PFSK-1 (cell line): ENCODE data around the gene MRPL18.

Experiments
- FOXP2 ChIP-seq: optimal IDR thresholded peaks from 2 replicates; pipeline ENCODE3; 2011; ENCODE audit warnings: borderline replicate concordance, control low read depth, inconsistent platforms; ENCODE audit not compliant: insufficient read depth; ENCODE audit errors: extremely low read length, extremely low read depth
- POLR2AphosphoS5 ChIP-seq: IDR thresholded peaks from 2 replicates; pipeline ENCODE4 v1.6.1; 2012; ENCODE audit warnings: low read depth, mild to moderate bottlenecking, control low read depth, low read length, moderate library complexity
- REST ChIP-seq, 2 experiments: IDR thresholded peaks; 2 replicates each; pipeline versions ENCODE4 v1.6.1 to v1.8.0; 2011 to 2012; ENCODE audit warnings: low read depth in 2 of 2, low read length in 2 of 2, control low read depth in 1 of 2, inconsistent platforms in 1 of 2, mild to moderate bottlenecking in 1 of 2, moderate library complexity in 1 of 2; ENCODE audit not compliant: insufficient read depth in 1 of 2
- SIN3A ChIP-seq: IDR thresholded peaks from 2 replicates; pipeline ENCODE4 v1.6.1; 2012; ENCODE audit warnings: mild to moderate bottlenecking, low read length, moderate library complexity, borderline replicate concordance; ENCODE audit not compliant: insufficient read depth
- TAF1 ChIP-seq: IDR thresholded peaks from 2 replicates; pipeline ENCODE4 v1.6.1; 2012; ENCODE audit warnings: low read length, control low read depth, borderline replicate concordance; ENCODE audit not compliant: insufficient read depth

- no peak for TF ChIP-seq POLR2AphosphoS5
- TF ChIP-seq REST (IDR thresholded peaks at IDR 0.05; ENCODE audit: insufficient read depth in 1 of 2, low read depth in 2 of 2, low read length in 2 of 2): no peak
- TF ChIP-seq TAF1: no peak
- TF ChIP-seq SIN3A: no peak
- TF ChIP-seq FOXP2: no peak
Measured at GRCh38 chr6:159756508-159756907, 33.8 kb upstream of the MRPL18 start.
